Left lung (tissue), 10 donors: ENCODE data around the gene KLHDC4. TPM values are rescaled to one million over a fixed set of nuclear protein-coding genes. Genes with fewer than 3 reads are reported as not detected.

Source experiments
- ATAC-seq: fragments of 200-7000 bp; cut with Tn5 transposase; one replicate; pipeline ENCODE4 v1.9.1; 2020; ENCODE audit warnings: moderate library complexity
- DNase-seq, 4 donors: peaks; one replicate each; pipeline ENCODE4 v3.0.0-alpha.2; 2013 to 2020
- H3K27ac ChIP-seq, 2 donors: fragments of 200-600 bp; sonication (generic) in 1 of 2; one replicate each; pipeline versions ENCODE4 v1.5.0 to v1.8.0; 2020 to 2021
- H3K27me3 ChIP-seq, 2 donors: fragments of 200-600 bp; sonication (generic) in 1 of 2; one replicate each; pipeline versions ENCODE4 v1.5.0 to v1.8.0; 2020 to 2021
- H3K36me3 ChIP-seq, 2 donors: fragments of 200-600 bp; sonication (generic) in 1 of 2; one replicate each; pipeline versions ENCODE4 v1.5.0 to v1.8.0; 2020 to 2021
- H3K4me1 ChIP-seq, 2 donors: fragments of 200-600 bp; one replicate each; pipeline ENCODE4 v1.8.0; 2021
- H3K4me3 ChIP-seq, 2 donors: fragments of 200-600 bp; sonication (generic) in 1 of 2; one replicate each; pipeline versions ENCODE4 v1.5.0 to v1.8.0; 2020 to 2021; ENCODE audit warnings: mild to moderate bottlenecking in 1 of 2
- H3K9me3 ChIP-seq, 2 donors: fragments of 200-600 bp; sonication (generic) in 1 of 2; one replicate each; pipeline versions ENCODE4 v1.5.0 to v1.8.0; 2020 to 2021
- CTCF ChIP-seq, 2 donors: fragments of 200-600 bp; sonication (generic) in 1 of 2; IDR thresholded peaks; one replicate each; pipeline versions ENCODE4 v1.5.0 to v1.8.0; 2021; ENCODE audit warnings: antibody characterized with exemption in 2 of 2
- intact Hi-C, 2 donors: fragments of 100-400 bp; cut with DNase I; formaldehyde crosslinking; loops; one replicate each; pipeline versions ENCODE4 v1.11.2 to v1.14.2; 2022
- polyA plus RNA-seq, 6 donors: library from polyadenylated mRNA; unstranded; fragments of 120-200 nt; gene quantifications; one replicate each; pipeline ENCODE4 v1.2.1, GENCODE V29; 2013; ENCODE audit not compliant: insufficient read length in 6 of 6
- total RNA-seq, 2 donors: library from RNA; stranded (reverse); fragmentation: NEBNext Ultra II Directional; extraction: Animal tissue kit (Norgen Biotek cat#: 25700); gene quantifications; one replicate each; pipeline ENCODE4 v1.2.1, GENCODE V29; 2021
- donor health status: DM: no; HTN: yes; CAD: no.
- donor health status: DM: no; HTN: no; CAD: no.

Gene KLHDC4
- total and polyA plus RNA-seq, 8 donors = 31.3 to 46.7 (median 36.9) TPM

DNA sequence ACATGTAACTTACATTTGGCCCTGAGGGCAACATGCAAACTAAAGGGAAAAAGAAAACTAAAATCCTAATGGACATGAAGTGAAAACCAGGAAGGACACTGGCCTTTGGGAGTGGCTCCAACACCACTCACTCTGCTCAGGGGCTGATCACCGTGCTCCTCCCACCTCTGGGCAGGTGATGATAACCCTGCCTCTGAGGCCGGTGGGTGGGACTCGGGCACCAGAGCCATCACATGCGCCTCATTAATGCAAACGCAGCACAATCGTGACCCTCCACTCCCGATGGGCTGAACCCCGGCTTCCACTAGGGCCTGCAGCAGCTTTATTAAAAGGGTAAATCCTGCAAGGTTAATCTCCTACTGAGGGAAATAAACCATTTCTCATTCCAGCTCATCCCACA is 4.7 kb downstream of the KLHDC4 start:
- intact Hi-C loops = no loop called here
- TF ChIP-seq CTCF (IDR thresholded peaks at IDR 0.05) = no peak
- Histone ChIP-seq H3K4me1 (peaks cover 5 to 14% of the 10 kb centered on the region in 2 donors), H3K36me3 (peaks cover 0 to 71% of the 10 kb centered on the region in 2 donors), H3K27ac (no peak overlapping the region), H3K27me3 (no peaks in the 10 kb centered on the region), H3K4me3 (no peak overlapping the region), H3K9me3 (no peaks in the 10 kb centered on the region)
- no peak for ATAC-seq
- no peak for DNase-seq

- no peaks in the 10 kb centered on the region for H3K27me3 ChIP-seq
- intact Hi-C loops = no loop called here
- no peak for DNase-seq
- ATAC-seq = no peak
- H3K36me3 ChIP-seq = peaks cover 0 to 97% of the 10 kb centered on the region in 2 donors
- H3K27ac ChIP-seq = no peak overlapping the region
- H3K4me1 ChIP-seq = no peaks in the 10 kb centered on the region
- TF ChIP-seq CTCF (IDR thresholded peaks at IDR 0.05) = no peak
- no peaks in the 10 kb centered on the region for H3K9me3 ChIP-seq
- no peak overlapping the region for H3K4me3 ChIP-seq
These were observed 7.9 kb downstream of the KLHDC4 start for GRCh38 chr16:87757841-87758426.

- ATAC-seq (no peak), DNase-seq (no peak)
- no peaks in the 10 kb centered on the region for H3K9me3 ChIP-seq
- H3K27ac ChIP-seq = no peak overlapping the region
- peaks cover 0 to 99% of the 10 kb centered on the region in 2 donors for H3K36me3 ChIP-seq
- no peak overlapping the region for H3K4me3 ChIP-seq
- no peaks in the 10 kb centered on the region for H3K27me3 ChIP-seq
- no peak for TF ChIP-seq CTCF (IDR thresholded peaks at IDR 0.05)
- H3K4me1 ChIP-seq = no peaks in the 10 kb centered on the region
- intact Hi-C loops = no loop called here
These were observed 11.3 kb downstream of the KLHDC4 start for GRCh38 chr16:87754535-87754934.

DNA sequence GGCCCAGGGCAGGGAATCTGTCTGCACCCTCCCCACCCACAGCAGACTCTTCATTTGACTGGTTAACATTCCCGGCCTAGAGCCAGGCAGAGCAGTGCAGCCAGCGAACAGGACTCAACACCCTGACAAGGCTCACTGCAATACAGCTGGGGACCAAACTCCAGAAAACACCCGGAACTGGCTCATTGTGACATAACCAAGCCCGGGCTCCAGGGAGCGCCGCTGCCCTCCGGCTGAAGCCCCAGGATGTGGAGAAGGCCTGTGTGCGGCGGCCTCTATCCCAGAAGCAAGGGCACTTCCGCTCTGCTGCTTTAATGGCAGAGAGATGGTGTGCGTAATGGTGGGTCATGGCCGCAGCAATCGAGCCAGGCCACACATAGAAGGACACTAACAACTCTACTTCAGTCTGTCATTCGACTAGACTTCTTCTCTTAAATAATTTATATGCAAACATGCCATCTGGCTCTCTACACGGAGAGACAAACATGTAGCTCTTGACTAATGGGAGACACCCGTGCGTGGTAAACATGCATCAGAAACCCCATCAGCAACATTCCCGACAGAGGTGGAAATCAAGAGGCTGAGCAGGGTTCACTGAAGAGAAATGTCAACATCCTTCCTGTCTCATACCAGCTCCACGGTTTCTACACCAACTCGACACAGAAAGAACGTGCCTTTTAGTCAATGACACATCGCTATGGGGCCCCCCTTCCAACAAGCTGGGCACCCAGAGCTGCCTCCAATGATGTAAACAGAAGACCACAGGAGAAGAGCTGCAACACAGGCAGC is 18.0 kb downstream of the KLHDC4 start:
- H3K4me3 ChIP-seq = no peak overlapping the region
- TF ChIP-seq CTCF (IDR thresholded peaks at IDR 0.05) = no peak
- H3K4me1 ChIP-seq = no peaks in the 10 kb centered on the region
- DNase-seq = no peak
- no peaks in the 10 kb centered on the region for H3K27me3 ChIP-seq
- H3K27ac ChIP-seq = no peak overlapping the region
- no peaks in the 10 kb centered on the region for H3K9me3 ChIP-seq
- intact Hi-C loops = no loop called here
- peaks cover 0 to 97% of the 10 kb centered on the region in 2 donors for H3K36me3 ChIP-seq
- no peak for ATAC-seq

DNA sequence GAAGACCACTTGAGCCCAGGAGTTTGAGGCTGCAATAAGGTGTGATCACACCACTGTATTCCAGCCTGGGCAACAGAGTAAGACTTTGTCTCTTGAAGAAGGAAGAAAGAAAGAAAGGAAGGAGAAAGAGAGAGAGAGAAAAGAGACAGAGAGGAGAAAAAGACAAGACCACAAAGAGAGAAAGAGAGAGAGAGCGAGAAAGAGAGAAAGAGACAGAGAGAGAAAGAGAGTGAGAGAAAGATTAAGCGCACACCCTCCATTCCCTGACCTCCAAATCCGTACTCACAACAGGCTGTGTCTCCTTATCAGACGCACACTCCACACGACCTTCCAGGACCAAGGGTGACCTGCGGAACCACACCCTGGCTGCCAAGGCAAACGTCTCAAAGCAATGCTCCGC is 19.6 kb downstream of the KLHDC4 start:
- H3K27me3 ChIP-seq = no peaks in the 10 kb centered on the region
- TF ChIP-seq CTCF (IDR thresholded peaks at IDR 0.05) = no peak
- no peak overlapping the region for H3K4me3 ChIP-seq
- no peak overlapping the region for H3K27ac ChIP-seq
- DNase-seq (no peak), ATAC-seq (no peak)
- H3K36me3 ChIP-seq = peaks cover 0 to 94% of the 10 kb centered on the region in 2 donors
- H3K9me3 ChIP-seq = no peaks in the 10 kb centered on the region
- intact Hi-C loops = no loop called here
- H3K4me1 ChIP-seq = no peaks in the 10 kb centered on the region
